ENCODE data around the gene AK3. TPM values are rescaled to one million over a fixed set of nuclear protein-coding genes. Genes with fewer than 3 reads are reported as not detected.

AK3 gene
- total RNA-seq, 1 experiment from 2014 or later, result 41.5 TPM

DNA sequence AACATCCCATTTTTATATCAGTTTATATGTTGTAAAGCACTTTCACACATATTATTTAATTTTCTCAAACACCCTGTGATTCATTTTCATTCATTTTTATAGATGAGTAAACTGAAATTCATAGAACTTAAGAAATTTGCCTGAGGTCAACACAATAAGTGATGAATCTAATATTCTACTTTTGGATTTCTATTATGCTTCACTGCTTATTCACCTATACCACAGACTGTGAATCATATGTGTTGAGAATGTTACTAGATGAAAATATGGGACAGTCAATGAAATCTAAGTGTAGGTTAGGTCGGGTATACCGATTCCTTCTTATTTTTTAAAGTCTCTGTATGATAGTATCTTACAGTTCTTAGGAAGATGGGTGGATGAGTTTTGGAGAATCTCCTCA, 36.9 kb downstream of the AK3 start:
- Mint-ChIP-seq H3K27ac (no peak overlapping the region; a peak in 1 of 7 replicates), H3K4me3 (no peak overlapping the region), H3K4me1 (no peaks in the 10 kb centered on the region), H3K36me3 (ENCODE audit: insufficient read depth in 1 of 3, low read depth in 3 of 3) (peaks cover 5 to 34% (median 27%) of the 10 kb centered on the region in 3 experiments; a peak in 6 of 7 replicates), H3K27me3 (ENCODE audit: low read depth) (no peaks in the 10 kb centered on the region), H3K9me3 (no peaks in the 10 kb centered on the region)
- no peak overlapping the region for H2BK15ac ChIP-seq (ENCODE audit: low read depth, low read length)
- no peak overlapping the region for H3T11ph ChIP-seq (ENCODE audit: low read length)
- H3K27ac ChIP-seq (ENCODE audit: insufficient read length, low read depth, low read length), result no peak overlapping the region
- no peak overlapping the region for H2BK5ac ChIP-seq (ENCODE audit: insufficient read length, low read length)
- no peak overlapping the region for H3K18ac ChIP-seq (ENCODE audit: insufficient read length, low read depth, low read length)
- no peak overlapping the region for H4K91ac ChIP-seq (ENCODE audit: insufficient read length, low read depth, low read length)
- H3K23me2 ChIP-seq (ENCODE audit: insufficient read length, low read depth, low read length, poor library complexity, severe bottlenecking), result no peaks in the 10 kb centered on the region
- no CpG with 5 or more reads among the region's 2 CpGs for WGBS (ENCODE audit: extremely low coverage, insufficient read length, low lambda C conversion rate)
- no peak overlapping the region for H4K8ac ChIP-seq (replicated peaks; ENCODE audit: insufficient read length, low read depth, low read length)
- H3K23ac ChIP-seq (ENCODE audit: insufficient read length, low read depth, low read length), result no peak overlapping the region
- no peak overlapping the region for H2BK20ac ChIP-seq (ENCODE audit: low read depth, low read length, poor library complexity, severe bottlenecking)
- H3K4ac ChIP-seq (ENCODE audit: low read depth, low read length), result no peak overlapping the region
- no peak overlapping the region for H2AFZ ChIP-seq (ENCODE audit: low read length)
- no peak for TF ChIP-seq CTCF (conservative IDR thresholded peaks at IDR 0.05)
- H2BK120ac ChIP-seq (ENCODE audit: low read depth, low read length, poor library complexity, severe bottlenecking), result no peak overlapping the region
- H3K14ac ChIP-seq (ENCODE audit: insufficient read depth, low read length), result no peak overlapping the region
- no peak overlapping the region for H2AK5ac ChIP-seq (ENCODE audit: insufficient read length, low read length)
- H3K79me1 ChIP-seq (ENCODE audit: insufficient read depth, low read depth, low read length, poor library complexity, severe bottlenecking), result no peaks in the 10 kb centered on the region
- H3K27me3 ChIP-seq (ENCODE audit: insufficient read depth, low read length), result no peaks in the 10 kb centered on the region
- H4K20me1 ChIP-seq (ENCODE audit: control insufficient read depth, insufficient read depth, insufficient read length), result no peaks in the 10 kb centered on the region
- no peak overlapping the region for H2BK12ac ChIP-seq (ENCODE audit: insufficient read length, low read depth, low read length)
- no peak overlapping the region for H4K5ac ChIP-seq (ENCODE audit: insufficient read length, low read depth, low read length)
- no peaks in the 10 kb centered on the region for H3K4me1 ChIP-seq (ENCODE audit: insufficient read depth, low read length)
- no peak overlapping the region for H3K9ac ChIP-seq (ENCODE audit: extremely low read depth, insufficient read length, low read length)
- no peaks in the 10 kb centered on the region for H3K79me2 ChIP-seq (ENCODE audit: insufficient read depth, low read length)
- H3K4me2 ChIP-seq (ENCODE audit: insufficient read depth, insufficient read length, low read length), result no peak overlapping the region
- H3K9me3 ChIP-seq (ENCODE audit: control insufficient read depth, low read depth, low read length), result no peaks in the 10 kb centered on the region
- DNase-seq, result no peak
- no peak overlapping the region for H3K56ac ChIP-seq (ENCODE audit: insufficient read length, low read depth, low read length)
